HG03439 (cell line): ENCODE results near the gene FOXP1.

Experiments used
- ATAC-seq: cut with Tn5 transposase; IDR thresholded peaks from one replicate; pipeline ENCODE4 v1.9.1; 2021; ENCODE audit warnings: mild to moderate bottlenecking, moderate library complexity; ENCODE audit not compliant: unreplicated experiment

Gene FOXP1

GRCh38 chr3:71384837-71385716, 198.5 kb downstream of the FOXP1 start:
- no peak for ATAC-seq

- no peak for ATAC-seq
Observed at GRCh38 chr3:71384388-71384787, 199.1 kb downstream of the FOXP1 start.

- no peak for ATAC-seq
Observed at GRCh38 chr3:71380096-71380495, 203.4 kb downstream of the FOXP1 start.

GRCh38 chr3:71378509-71378908, 205.0 kb downstream of the FOXP1 start:
- ATAC-seq: no peak

GRCh38 chr3:71376911-71377310, 206.6 kb downstream of the FOXP1 start:
- no peak for ATAC-seq

GRCh38 chr3:71376503-71376902, 207.0 kb downstream of the FOXP1 start:
- no peak for ATAC-seq

- ATAC-seq: no peak
Observed at GRCh38 chr3:71374582-71374981, 208.9 kb downstream of the FOXP1 start.

GRCh38 chr3:71372911-71373637, 210.5 kb downstream of the FOXP1 start:
- no peak for ATAC-seq

GRCh38 chr3:71372241-71372768, 211.2 kb downstream of the FOXP1 start:
- ATAC-seq: no peak

GRCh38 chr3:71371282-71371681, 212.2 kb downstream of the FOXP1 start:
- ATAC-seq: no peak

- ATAC-seq: no peak
Observed at GRCh38 chr3:71370467-71370866, 213.1 kb downstream of the FOXP1 start.

- no peak for ATAC-seq
Observed at GRCh38 chr3:71369701-71370391, 213.7 kb downstream of the FOXP1 start.

GRCh38 chr3:71366988-71367604, 216.4 kb downstream of the FOXP1 start:
- ATAC-seq: no peak

GRCh38 chr3:71361334-71361890, 222.1 kb downstream of the FOXP1 start:
- no peak for ATAC-seq

GRCh38 chr3:71360764-71361163, 222.8 kb downstream of the FOXP1 start:
- ATAC-seq: peak; percentile 83

GRCh38 chr3:71360180-71360579, 223.3 kb downstream of the FOXP1 start:
- no peak for ATAC-seq

- ATAC-seq: no peak
Observed at GRCh38 chr3:71358243-71358642, 225.3 kb downstream of the FOXP1 start.

- ATAC-seq: no peak
Observed at GRCh38 chr3:71356265-71356664, 227.3 kb downstream of the FOXP1 start.

- ATAC-seq: no peak
Observed at GRCh38 chr3:71355862-71356261, 227.7 kb downstream of the FOXP1 start.

GRCh38 chr3:71355037-71355436, 228.5 kb downstream of the FOXP1 start:
- no peak for ATAC-seq
